ENCODE results near the gene ZNF554.

Gene ZNF554

DNA sequence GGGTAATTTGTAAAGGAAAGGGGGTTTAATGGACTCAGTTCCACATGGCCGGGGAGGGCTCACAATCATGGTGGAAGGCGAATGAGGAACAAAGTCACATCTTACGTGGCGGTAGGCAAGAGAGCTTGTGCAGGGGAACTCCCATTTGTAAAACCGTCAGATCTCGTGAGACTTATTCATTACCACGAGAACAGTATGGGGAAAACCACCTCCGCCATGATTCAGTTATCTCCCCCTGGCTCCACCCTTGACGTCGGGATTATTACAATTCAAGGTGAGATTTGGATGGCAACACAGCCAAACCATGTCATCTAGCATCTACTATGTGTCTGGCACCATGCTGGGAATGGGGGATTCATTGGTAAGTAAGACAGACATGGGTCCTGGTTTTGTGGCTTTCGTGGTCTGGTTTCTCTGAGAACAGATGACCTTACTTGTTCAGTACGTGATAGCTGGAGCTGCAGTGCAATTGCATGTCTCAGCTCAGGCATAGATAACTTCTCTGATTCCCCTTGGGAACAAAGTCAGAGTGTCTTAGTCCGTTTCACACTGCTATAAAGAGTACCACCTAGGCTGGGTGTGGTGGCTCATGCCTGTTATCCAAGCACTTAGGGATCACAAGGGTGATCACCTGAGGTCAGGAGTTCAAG, 8.3 kb downstream of the ZNF554 start:
- no peak for DNase-seq (ENCODE audit: low read depth)

DNA sequence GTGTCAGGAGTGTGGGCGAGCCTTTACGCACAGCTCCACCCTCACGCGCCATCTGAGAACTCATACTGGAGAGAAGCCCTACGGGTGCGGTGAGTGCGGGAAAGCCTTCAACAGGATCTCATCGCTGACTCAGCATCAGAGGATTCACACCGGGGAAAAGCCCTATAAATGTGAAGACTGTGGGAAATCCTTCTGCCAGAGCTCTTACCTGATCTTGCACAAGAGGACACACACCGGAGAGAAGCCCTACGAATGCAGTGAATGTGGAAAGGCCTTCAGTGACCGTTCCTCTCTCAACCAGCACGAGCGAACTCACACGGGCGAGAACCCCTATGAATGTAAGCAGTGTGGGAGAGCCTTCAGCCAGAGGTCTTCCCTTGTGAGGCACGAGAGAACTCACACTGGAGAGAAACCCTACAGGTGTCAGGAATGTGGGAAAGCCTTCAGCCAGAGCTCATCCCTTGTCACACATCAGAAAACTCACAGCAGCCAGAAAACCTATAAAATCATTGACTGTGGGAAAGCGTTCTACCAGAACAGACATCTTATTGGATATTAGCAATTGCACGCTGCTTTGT, 14.7 kb downstream of the ZNF554 start:
- DNase-seq (ENCODE audit: low read depth): no peak

DNA sequence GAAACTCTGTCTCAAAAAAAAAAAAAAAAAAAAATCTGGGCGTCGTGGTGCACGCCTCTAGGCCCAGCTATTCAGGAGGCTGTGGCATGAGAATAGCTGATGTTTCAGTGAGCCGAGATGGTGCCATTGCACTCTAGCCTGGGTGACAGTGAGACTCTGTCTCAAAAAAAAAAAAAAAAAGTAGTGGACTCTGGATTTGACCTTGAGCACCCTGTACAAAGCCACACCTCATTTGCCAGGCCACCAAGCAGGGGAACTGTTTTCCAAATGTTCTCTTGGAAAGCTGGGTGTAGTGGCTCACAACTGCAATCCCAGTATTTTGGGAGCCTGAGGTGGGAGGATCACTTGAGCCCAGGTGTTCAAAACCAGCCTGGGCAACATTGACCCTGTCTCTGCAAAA, 17.8 kb downstream of the ZNF554 start:
- no peak for DNase-seq (ENCODE audit: low read depth)

DNA sequence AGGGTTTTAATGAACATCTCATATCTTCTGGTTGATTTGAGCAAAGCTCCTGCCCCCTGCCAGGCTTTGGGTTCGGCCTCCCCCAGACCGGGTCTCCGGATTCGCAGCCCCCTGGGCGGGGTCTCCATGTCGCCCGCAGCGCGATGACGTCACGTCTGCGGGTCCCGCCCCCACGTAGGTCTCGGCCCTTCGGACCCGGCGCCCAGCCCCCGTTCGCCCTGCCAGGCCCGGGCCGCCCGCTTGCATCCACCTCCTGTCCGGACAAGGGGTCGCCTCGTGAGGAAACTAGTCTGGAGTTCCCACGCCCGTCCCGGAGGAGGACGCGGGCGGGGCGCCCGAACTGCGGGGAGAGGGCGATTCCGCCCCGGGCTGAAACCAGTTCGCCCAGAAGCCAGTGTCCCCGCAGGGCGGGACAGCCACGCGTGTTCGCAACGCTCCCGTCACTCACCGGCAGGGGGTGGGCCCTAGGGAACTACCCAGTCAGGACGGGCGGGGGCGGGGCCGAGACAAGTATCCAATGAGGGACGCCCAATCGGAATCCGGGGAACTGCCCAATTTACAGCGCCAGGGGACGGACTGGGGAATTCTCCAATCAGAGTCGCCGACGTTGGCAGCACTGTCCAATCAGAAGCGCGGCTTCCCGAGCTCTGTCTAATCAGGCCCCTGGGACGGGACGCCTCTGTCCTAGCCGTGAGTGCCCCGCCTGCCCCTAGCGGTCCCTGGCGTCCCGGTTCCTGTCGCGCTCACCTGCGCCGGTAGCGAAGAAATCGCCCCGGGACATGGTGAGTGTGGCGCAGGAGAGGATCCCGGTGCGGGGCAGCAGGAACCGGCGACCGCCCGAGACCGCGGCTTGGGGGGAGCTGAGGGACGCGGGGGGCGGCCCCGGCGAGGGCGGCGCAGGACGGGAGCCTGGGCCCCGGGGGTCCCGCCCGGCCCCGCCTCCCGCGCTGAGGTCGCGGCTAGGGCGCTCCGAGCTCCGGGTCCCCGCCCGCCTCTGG, 21.4 kb downstream of the ZNF554 start, which contains the start of gene ZNF555:
TSS of gene ZNF555 (plus strand) at position 682 of the 998 bp plus-strand sequence. CDS start at position 780, 98 bp downstream.
- peak; percentile 82 for DNase-seq (ENCODE audit: low read depth)

DNA sequence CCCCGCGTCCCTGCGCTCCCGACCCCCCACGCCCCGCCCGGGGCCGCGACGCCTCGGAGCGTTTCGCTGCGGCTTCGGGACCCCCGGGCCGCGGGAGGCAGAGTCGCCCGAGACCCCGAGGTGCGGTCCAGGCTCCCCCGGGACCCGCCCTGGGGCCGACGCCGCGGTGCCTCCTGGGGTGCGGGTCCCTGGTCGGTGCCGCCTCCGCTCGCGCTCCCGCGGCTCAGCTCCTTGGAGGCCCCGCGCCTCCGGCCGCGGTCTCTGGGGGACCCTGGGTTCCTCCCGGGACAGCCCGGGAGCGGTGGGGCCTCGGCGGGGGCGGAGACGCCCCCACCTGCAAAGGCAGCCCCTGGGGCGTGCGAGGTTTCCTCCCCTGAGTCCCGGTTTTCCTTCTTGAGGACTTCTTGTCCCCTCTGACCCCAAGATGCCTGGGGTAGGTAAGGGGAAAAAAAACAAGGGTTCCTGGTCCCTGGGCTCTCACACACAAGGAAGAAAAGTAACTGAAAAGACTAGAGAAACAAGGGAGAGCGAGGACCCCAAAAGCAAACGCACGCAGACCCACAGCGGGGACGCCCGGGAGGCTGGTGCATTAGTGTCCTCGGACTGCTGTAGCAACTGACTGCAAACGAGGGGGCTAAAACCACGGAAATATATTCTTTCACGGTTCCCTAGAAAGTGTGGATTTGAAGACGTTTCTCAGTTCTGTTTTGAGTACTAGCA, 22.3 kb downstream of the ZNF554 start:
- no peak for DNase-seq (ENCODE audit: low read depth)

DNA sequence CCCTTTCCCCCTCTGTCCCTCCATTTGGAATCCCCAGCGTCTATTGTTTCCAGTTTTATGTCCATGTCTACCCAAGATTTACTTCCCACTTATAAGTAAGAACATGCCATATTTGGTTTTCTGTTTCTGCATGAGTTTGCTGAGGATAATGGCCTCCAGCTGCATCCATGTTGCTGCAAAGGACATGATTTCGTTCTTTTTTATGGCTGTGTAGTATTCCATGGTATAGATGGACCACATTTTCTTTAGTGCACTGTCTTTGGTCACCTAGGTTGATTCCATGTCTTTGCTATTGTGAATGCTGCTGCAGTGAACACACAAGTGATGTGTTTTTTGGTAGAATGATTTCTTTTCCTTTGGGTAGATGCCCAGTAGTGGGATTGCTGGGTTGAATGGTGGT, 25.4 kb downstream of the ZNF554 start:
- DNase-seq (ENCODE audit: low read depth): no peak

DNA sequence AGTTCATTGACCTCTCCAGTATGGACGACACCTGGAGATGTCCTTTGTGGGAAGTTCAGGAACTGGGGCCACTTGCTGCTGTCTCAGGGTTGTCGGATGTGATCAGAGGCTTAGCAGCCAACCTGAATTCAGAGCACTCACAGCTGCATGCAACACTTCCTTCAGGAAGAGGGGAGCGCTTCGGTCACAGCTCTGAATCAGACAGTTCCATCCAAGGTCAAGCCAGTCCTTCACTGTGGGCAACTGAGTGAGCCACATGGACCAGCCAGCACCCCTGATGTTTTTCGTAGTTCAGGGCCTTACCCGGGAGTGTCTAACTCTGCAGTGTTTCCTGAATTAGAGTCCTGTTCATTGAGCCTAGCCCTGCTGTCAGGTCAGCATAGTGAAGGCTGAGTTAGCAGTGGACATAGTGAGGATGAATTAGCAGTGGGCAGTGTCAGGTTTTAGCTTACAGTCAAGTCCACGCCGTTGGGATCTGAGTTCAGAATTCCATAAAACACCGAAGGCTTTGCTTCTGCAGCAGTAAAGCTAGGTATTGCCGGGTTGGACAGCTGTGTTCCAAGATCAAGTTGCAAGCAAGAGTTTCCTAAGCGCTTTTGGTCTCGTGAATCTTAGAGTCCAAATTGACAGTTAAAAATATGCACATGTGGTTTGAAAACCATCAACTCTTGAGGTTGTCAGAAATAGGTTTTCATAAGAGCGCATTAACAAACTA, 26.7 kb downstream of the ZNF554 start:
- no peak for DNase-seq (ENCODE audit: low read depth)

DNA sequence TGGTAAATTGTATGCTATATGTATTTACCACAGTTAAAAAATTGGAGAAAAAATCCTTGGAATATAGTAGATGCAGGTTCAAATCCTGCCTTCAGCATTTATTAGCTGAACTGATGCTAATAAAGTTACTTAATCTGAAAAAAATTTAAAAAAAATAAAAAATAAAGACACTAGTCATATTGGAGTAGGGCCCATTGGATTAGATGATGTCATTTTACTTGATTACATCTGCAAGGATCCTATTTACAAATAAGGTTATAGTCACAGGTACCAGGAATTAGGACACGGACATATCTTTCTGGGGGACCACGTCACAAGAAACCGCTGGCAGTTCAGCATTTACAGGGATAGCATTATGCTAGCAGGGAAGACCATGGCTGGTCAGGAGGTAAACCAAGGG, 27.8 kb downstream of the ZNF554 start:
- no peak for DNase-seq (ENCODE audit: low read depth)

DNA sequence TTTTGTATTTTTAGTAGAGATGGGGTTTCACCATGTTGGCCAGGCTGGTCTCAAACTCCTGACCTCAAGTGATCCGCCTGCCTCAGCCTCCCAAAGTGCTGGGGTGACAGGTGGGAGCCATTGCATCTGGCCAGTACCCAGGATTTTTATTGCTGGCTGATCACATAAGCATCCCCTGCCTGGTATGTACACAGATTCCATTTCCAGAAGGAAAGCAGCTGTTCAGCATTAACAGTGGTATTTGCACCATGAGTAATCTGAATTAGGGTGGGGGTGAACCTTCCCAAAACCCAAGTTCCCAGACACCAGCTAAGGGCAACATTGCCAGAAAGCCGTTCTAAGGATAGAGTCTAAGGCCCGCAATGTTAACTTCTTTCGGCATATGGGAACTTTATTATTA, 28.9 kb downstream of the ZNF554 start:
- DNase-seq (ENCODE audit: low read depth): no peak

DNA sequence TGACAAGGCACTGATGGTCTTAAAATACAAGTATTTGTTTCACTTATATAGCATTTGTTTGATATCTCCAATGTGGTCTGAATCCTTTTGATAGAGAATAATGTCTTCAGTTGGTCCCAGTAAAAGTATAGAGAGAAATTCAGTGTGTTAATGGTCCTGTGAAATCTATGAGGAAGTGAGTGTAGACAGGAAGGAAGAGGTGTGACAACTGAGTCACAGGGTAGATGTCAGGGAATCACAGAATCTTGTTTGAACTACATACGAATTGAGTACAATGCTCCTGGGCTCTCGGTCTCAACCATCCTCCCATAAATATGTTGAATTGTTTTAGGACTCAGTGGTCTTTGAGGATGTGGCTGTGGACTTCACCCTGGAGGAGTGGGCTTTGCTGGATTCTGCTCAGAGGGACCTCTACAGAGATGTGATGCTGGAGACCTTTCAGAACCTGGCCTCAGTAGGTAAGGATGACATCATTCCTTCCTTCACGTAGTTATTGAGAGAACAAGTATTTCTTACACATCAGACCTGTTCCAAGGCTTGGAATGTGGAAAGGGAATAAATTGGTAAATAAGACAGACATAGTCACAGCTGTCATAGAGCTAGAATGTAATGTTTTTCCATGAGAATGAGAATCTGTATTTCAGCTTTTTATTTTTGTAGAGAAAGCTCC, 30.7 kb downstream of the ZNF554 start:
- DNase-seq (ENCODE audit: low read depth): no peak

DNA sequence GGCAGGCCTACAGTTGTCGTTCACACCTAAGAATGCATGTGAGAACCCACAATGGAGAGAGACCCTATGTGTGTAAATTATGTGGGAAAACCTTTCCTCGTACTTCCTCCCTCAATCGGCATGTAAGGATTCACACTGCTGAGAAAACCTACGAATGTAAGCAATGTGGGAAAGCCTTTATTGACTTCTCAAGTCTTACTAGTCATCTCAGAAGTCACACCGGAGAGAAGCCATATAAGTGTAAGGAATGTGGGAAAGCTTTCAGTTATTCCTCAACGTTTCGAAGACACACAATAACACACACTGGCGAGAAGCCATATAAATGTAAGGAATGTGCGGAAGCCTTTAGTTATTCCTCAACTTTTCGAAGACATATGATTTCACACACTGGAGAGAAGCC, 32.9 kb downstream of the ZNF554 start:
- DNase-seq (ENCODE audit: low read depth): no peak

DNA sequence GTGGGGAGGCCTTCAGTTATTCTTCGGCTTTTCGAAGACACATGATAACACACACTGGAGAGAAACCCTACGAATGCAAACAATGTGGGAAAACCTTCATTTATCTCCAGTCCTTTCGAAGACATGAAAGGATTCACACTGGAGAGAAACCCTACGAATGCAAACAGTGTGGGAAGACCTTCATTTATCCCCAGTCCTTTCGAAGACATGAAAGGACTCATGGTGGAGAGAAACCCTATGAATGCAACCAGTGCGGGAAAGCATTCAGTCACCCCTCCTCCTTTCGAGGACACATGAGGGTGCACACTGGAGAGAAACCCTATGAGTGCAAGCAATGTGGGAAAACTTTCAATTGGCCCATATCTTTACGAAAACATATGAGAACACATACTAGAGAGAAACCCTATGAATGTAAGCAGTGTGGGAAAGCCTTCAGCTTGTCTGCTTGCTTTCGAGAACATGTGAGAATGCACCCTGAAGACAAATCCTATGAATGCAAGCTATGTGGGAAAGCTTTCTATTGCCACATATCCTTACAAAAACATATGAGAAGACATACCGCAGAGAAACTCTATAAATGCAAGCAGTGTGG, 33.4 kb downstream of the ZNF554 start:
- DNase-seq (ENCODE audit: low read depth): no peak

DNA sequence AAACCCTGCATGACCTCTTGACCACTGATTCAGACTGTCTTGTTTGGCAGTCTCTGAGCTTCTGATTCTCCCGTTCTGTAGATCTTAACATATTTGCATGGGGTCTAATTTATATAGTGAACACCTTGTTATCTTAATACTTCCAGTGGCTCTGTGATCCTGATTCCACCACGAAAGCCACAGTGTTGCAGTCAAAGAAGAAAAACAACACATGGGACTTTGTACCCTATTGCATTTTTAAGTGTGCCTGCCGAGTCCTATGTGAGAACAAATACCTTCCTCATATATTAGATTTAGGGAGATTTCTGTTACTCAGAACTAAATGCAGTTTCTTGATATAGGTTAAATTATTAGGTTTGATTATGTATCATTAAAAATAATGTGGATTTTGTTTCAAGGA, 35.2 kb downstream of the ZNF554 start:
- DNase-seq (ENCODE audit: low read depth): no peak

DNA sequence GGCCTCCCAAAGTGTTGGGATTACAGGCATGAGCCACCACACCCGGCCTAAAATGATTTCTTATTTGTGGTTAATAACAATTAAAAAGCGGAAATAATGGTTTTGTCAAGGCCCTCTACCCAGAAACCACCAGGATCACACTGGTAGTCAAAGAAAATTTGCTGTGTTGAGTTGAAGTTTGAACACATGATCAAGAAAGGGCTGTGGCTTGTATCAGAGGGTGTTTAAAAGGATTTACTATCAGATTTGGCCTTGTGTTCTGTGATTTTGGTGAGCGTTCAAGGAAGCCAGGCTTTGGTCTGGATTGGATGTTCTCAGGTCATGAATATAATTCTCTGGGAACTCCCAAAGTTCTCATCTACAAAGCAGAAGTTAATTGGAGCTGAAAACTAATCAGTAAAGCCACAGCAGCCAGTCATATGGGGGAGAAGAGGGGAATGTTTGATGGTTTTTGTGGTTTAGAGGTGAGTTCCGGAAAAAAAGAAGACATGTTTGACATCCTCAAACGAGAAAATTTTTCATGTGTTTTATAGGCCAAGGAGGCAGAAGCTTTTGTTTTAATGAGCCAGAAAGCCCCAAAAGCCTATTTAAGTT, 36.9 kb downstream of the ZNF554 start:
- no peak for DNase-seq (ENCODE audit: low read depth)

DNA sequence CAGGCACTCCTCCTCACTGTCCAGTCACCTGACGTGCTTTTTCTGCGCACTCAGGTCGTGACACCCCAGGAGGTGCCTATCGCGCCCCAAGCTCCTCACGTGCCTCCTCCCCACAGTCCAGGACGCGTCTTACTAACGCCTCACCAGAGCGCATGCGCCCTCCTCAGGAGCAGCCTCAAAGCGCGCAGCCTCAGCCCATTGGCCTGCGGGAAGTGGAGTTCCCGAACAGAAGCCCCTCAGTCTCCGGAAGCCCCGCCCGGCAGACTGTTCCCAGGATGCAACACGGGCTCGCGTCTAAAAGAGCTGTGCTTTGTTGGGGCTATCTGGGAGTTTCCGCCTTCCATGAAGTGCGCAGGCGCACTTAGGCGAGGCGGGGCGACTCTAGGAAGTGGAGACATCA, 39.2 kb downstream of the ZNF554 start:
- DNase-seq (ENCODE audit: low read depth): no peak

DNA sequence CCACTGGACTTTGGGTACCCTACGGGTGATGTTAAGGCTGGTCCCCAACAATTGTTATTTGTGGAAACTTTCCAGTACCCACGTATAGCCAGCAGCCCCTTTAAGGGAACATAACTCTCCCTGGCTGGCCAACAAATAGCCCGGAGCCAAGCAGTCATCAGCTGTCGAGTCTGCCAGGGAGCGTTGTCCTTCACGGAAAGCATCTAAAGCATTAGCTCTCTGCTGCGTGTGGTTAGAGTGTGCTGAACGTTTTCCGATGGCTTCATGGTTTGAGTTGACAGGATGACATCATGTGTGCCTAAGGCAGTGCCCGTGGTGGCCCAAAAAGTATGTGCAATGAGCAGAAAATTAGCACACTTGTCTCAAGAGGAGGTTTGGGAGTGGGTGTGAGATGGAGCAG, 44.1 kb downstream of the ZNF554 start:
- no peak for DNase-seq (ENCODE audit: low read depth)

DNA sequence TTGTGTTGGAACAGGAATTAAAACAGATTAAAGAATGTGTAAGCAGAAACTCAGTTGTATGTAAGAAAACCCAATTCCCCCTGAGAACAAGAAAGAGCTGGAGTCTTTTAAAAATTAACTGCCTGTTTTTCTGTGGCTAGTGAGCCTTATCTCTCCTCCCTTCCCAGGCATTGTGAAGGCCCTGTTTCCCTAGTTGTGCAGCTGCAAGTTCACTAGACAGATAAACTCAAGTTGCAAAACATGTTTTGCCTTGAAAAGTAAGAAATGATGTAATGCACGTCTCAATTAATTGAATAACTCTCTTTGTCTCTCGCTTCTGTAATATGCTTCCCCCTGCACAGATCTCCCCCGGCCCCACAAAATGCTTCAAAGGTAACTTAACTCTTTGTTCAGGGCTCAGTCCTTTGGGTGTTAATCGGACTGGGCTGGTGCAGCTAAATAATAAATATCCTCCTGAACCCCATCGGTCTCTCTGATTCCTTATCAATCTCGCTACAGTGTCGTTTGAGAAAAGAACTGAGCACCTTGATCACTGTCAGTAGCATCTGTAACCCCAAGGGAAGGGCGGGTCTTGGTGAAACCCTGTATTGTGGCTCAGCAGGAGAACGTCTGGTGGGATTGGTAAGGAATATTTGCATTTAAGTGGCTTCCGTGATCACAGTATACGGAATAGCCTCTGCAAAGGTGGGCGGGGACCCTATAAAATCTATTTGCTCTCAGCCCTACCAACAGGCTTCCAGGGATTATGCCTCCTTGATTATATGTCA, 45.8 kb downstream of the ZNF554 start:
- DNase-seq (ENCODE audit: low read depth): no peak

DNA sequence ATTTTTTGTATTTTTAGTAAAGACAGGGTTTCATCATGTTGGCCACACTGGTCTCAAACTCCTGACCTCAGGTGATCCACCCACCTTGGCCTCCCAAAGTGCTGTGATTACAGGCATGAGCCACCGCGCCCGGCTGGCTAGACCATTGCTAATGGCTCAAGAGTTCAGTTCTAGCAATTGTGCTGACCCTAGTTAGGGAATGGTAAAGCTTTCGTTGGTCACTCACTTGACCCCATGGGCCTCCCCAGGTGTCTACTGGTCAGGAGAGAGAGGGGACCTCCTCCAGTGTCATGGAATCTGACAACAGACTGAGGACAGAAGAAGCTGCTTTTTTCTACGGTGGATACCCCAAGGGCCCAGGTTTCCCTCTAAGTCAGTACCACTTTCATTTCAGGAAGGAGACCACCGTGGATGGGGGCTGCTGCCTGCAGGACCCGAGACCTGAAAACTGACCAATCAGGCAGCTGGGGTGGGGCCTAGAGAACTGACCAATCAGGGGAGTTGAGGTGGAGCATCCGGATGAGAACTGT, 46.9 kb downstream of the ZNF554 start:
- DNase-seq (ENCODE audit: low read depth): no peak
